Gastroesophageal sphincter (tissue), 3 donors: ENCODE data around the gene UGT1A10.

Source experiments
- EP300 ChIP-seq: sonication (generic); formaldehyde crosslinking; IDR thresholded peaks from one replicate; pipeline ENCODE4 v1.6.1; 2017; ENCODE audit warnings: antibody characterized with exemption, mild to moderate bottlenecking
- TF ChIP-seq, protein P1 (sequence below), 4 experiments: fragments of 200-600 bp in 2 of 4; fragments of 450-650 bp in 2 of 4; sonication (generic) in 1 of 4; IDR thresholded peaks; one replicate each; pipeline ENCODE4 v1.5.1; 2017 to 2019; ENCODE audit warnings: antibody characterized with exemption in 4 of 4, mild to moderate bottlenecking in 2 of 4, moderate library complexity in 2 of 4

DNA sequence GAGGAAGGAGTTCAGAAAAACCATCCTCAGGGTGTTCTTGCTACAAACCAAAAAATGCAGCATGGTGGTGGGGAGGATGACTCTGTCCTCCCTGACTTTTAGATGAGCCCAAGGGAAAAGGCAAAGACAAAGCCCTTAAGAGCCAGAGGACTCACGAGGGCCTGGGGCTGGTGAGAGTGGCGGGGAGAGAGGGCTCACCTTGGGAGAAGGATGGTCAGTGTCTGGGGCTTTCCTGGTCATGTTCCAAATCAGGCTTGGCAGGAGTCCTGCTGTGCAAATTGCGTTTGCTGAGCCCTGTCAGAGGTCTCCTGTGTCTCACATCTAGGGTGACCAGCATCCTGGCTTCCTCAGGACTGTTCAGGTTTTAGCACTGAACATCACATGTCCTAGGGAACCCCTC is 128.5 kb downstream of the UGT1A10 start:
- TF ChIP-seq, protein P1, sequence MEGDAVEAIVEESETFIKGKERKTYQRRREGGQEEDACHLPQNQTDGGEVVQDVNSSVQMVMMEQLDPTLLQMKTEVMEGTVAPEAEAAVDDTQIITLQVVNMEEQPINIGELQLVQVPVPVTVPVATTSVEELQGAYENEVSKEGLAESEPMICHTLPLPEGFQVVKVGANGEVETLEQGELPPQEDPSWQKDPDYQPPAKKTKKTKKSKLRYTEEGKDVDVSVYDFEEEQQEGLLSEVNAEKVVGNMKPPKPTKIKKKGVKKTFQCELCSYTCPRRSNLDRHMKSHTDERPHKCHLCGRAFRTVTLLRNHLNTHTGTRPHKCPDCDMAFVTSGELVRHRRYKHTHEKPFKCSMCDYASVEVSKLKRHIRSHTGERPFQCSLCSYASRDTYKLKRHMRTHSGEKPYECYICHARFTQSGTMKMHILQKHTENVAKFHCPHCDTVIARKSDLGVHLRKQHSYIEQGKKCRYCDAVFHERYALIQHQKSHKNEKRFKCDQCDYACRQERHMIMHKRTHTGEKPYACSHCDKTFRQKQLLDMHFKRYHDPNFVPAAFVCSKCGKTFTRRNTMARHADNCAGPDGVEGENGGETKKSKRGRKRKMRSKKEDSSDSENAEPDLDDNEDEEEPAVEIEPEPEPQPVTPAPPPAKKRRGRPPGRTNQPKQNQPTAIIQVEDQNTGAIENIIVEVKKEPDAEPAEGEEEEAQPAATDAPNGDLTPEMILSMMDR (IDR thresholded peaks at IDR 0.05), result no peak
- no peak for TF ChIP-seq EP300
